B cell (primary cell): Measurements from ENCODE around the gene BBS5. TPM values are rescaled to one million over a fixed set of nuclear protein-coding genes. Genes with fewer than 3 reads are reported as not detected.
"Not testable (repeated sequence)": the region's sequence is repeated elsewhere in the genome, so short reads cannot be mapped to it uniquely, and the experiment has no call there.

ENCODE experiments used
- ATAC-seq: fragments of 200-7000 bp; cut with Tn5 transposase; one replicate; pipeline ENCODE4 v1.10.0; 2021; ENCODE audit warnings: low read depth, mild to moderate bottlenecking, moderate number of reproducible peaks, moderate library complexity
- CTCF ChIA-PET: fragments of 350-600 bp; sonication (Branson Sonifier 250); formaldehyde crosslinking; loops from one replicate; lab custom pipeline; 2021; ENCODE audit warnings: antibody characterized with exemption, inconsistent platforms; lab: Charles Lee
- POLR2A ChIA-PET: fragments of 350-600 bp; sonication (Branson Sonifier 250); formaldehyde crosslinking; loops from one replicate; lab custom pipeline; 2021; ENCODE audit warnings: antibody characterized with exemption; lab: Charles Lee
- DNase-seq: peaks from one replicate; pipeline ENCODE4 v3.0.0; 2013
- H2AFZ ChIP-seq: 2 replicates; pipeline ENCODE4 v1.6.1; 2012; ENCODE audit warnings: mild to moderate bottlenecking, low read depth, low read length; ENCODE audit not compliant: insufficient read depth, poor library complexity, severe bottlenecking
- H3K27ac ChIP-seq, 2 donors: 1 replicate in 1 of 2; 2 replicates in 1 of 2; pipeline ENCODE4 v1.5.1; 2012 to 2013; ENCODE audit warnings: low read length in 2 of 2, mild to moderate bottlenecking in 2 of 2, moderate library complexity in 1 of 2
- H3K27me3 ChIP-seq, 4 experiments: fragments of 200-600 bp in 1 of 4; sonication (generic) in 1 of 4; replicated peaks in 1 of 4; 1 replicate in 2 of 4; 2 replicates in 2 of 4; pipeline versions ENCODE4 v1.6.1 to v1.7.0; 2013 to 2016; ENCODE audit warnings: low read length in 3 of 4, mild to moderate bottlenecking in 2 of 4, mixed read lengths in 1 of 4, moderate library complexity in 1 of 4; ENCODE audit not compliant: insufficient read depth in 4 of 4, control insufficient read depth in 3 of 4; ENCODE audit errors: control extremely low read depth in 1 of 4
- H3K36me3 ChIP-seq, 2 experiments: replicated peaks in 1 of 2; 1 replicate in 1 of 2; 2 replicates in 1 of 2; pipeline versions ENCODE4 v1.6.1 to v1.7.1; 2013; ENCODE audit warnings: low read length in 1 of 2; ENCODE audit not compliant: insufficient read depth in 2 of 2, control insufficient read depth in 1 of 2; ENCODE audit errors: control extremely low read depth in 1 of 2, extremely low read depth in 1 of 2
- H3K4me1 ChIP-seq, 2 donors: fragments of 200-600 bp in 1 of 2; sonication (generic) in 1 of 2; 1 replicate in 1 of 2; 2 replicates in 1 of 2; pipeline versions ENCODE4 v1.5.1 to v1.6.1; 2013 to 2017; ENCODE audit warnings: low read length in 2 of 2; ENCODE audit not compliant: control insufficient read depth in 2 of 2, insufficient read depth in 2 of 2
- H3K4me2 ChIP-seq: replicated peaks from 2 replicates; pipeline ENCODE3; 2012; ENCODE audit warnings: mild to moderate bottlenecking, low read depth, low read length; ENCODE audit not compliant: poor library complexity, severe bottlenecking
- H3K4me3 ChIP-seq, 5 experiments: fragments of 200-600 bp in 1 of 5; sonication (generic) in 1 of 5; 1 replicate in 3 of 5; 2 replicates in 2 of 5; pipeline versions ENCODE4 v1.5.1 to v1.7.0; 2011 to 2016; ENCODE audit warnings: low read length in 4 of 5, mild to moderate bottlenecking in 4 of 5, low read depth in 2 of 5, control low read depth in 1 of 5, moderate library complexity in 1 of 5; ENCODE audit not compliant: insufficient read depth in 1 of 5; ENCODE audit errors: control extremely low read depth in 1 of 5, extremely low read depth in 1 of 5
- H3K79me2 ChIP-seq: fragments of 200-600 bp; sonication (generic); one replicate; pipeline ENCODE4 v1.6.0; 2016; ENCODE audit warnings: low read length; ENCODE audit not compliant: control insufficient read depth, insufficient read depth
- H3K9ac ChIP-seq: fragments of 200-600 bp; sonication (generic); 2 replicates; pipeline ENCODE4 v1.6.1; 2017; ENCODE audit warnings: mild to moderate bottlenecking, low read length, moderate library complexity
- H3K9me3 ChIP-seq, 3 donors: one replicate each; pipeline versions ENCODE4 v1.6.1 to v1.7.1; 2013; ENCODE audit warnings: low read length in 2 of 3; ENCODE audit not compliant: control insufficient read depth in 2 of 3, insufficient read depth in 1 of 3; ENCODE audit errors: control extremely low read depth in 1 of 3
- H4K20me1 ChIP-seq: 2 replicates; pipeline ENCODE4 v1.6.0; 2012; ENCODE audit warnings: mild to moderate bottlenecking, low read length; ENCODE audit not compliant: insufficient read depth, control insufficient read depth, poor library complexity, severe bottlenecking
- H3K27ac Mint-ChIP-seq: one replicate; pipeline ENCODE4 v1.8.0; 2021; ENCODE audit warnings: mixed read lengths
- H3K27me3 Mint-ChIP-seq: one replicate; pipeline ENCODE4 v1.8.0; 2021; ENCODE audit warnings: mixed read lengths
- H3K4me1 Mint-ChIP-seq: one replicate; pipeline ENCODE4 v1.8.0; 2021; ENCODE audit warnings: mixed read lengths
- H3K4me3 Mint-ChIP-seq: one replicate; pipeline ENCODE4 v1.8.0; 2021; ENCODE audit warnings: mixed read lengths
- H3K9me3 Mint-ChIP-seq: one replicate; pipeline ENCODE4 v1.8.0; 2022; ENCODE audit warnings: mixed read lengths; ENCODE audit not compliant: insufficient read depth
- EZH2 ChIP-seq: IDR thresholded peaks from 2 replicates; pipeline ENCODE4 v1.6.1; 2012; ENCODE audit warnings: borderline replicate concordance, low read depth, mild to moderate bottlenecking, moderate library complexity, low read length; ENCODE audit not compliant: insufficient read depth, poor library complexity, severe bottlenecking
- WGBS: methylation state at CpG from one replicate; pipeline ENCODE4 v1.1.5; 2013; ENCODE audit warnings: missing lambda C conversion rate; ENCODE audit not compliant: insufficient coverage; 5-methylcytosine and 5-hydroxymethylcytosine counted together
- intact Hi-C: fragments of 100-400 bp; cut with micrococcal nuclease; formaldehyde crosslinking; loops from one replicate; pipeline ENCODE4 v1.10.0; 2022
- polyA plus RNA-seq: library from polyadenylated mRNA; depleted of rRNA; stranded (reverse); fragments of >200 nt; gene quantifications from 2 replicates; pipeline ENCODE4 v1.2.3, GENCODE V29; 2012
- total RNA-seq, 2 donors: library from RNA; stranded (reverse); fragments of 120-200 nt in 1 of 2; gene quantifications; 1 replicate in 1 of 2; 2 replicates in 1 of 2; pipeline versions ENCODE4 v1.2.3 to v1.2.4, GENCODE V29; 2013 to 2022
- TF ChIP-seq, protein P1 (sequence below): fragments of 200-600 bp; IDR thresholded peaks from one replicate; pipeline ENCODE4 v1.8.0; 2022; ENCODE audit warnings: antibody characterized with exemption, mild to moderate bottlenecking

BBS5 gene
- total and polyA plus RNA-seq, 2 donors (not counting 1 experiment from before 2014, with no cell fraction given): 0.76 to 2.1 TPM

DNA sequence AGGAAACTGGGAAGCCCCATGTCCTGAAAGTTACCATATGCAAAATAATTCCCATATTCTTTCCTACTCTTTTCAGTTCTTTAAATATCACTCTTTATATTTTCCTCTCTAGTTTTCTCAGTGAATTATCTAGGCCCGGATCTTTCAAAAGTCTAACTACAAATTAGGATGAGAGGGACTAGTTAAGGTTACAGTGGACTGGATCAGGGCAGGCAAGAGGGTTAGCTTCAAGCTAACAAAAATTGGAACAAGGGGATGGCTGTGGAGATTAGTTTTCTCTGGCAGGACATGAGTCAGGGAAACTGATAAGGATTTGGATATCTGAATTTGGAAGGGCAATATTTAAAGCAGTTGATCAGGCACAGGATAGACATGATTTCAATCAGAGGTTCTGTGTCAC lies 30.4 kb upstream of the BBS5 start:
- H3K27me3 Mint-ChIP-seq: peaks cover 10% of the 10 kb centered on the region
- Histone ChIP-seq H2AFZ (no peak overlapping the region), H3K9ac (no peak overlapping the region), H3K9me3 (no peaks in the 10 kb centered on the region), H3K4me2 (no peak overlapping the region), H3K4me3 (no peak overlapping the region), H3K79me2 (no peaks in the 10 kb centered on the region), H3K4me1 (no peaks in the 10 kb centered on the region), H4K20me1 (no peaks in the 10 kb centered on the region), H3K27me3 (no peaks in the 10 kb centered on the region), H3K36me3 (no peaks in the 10 kb centered on the region), H3K27ac (no peak overlapping the region)
- no peaks in the 10 kb centered on the region for H3K9me3 Mint-ChIP-seq
- WGBS: no CpG with 5 or more reads among the region's 1 CpG
- no peak overlapping the region for H3K4me3 Mint-ChIP-seq
- TF ChIP-seq, protein P1, sequence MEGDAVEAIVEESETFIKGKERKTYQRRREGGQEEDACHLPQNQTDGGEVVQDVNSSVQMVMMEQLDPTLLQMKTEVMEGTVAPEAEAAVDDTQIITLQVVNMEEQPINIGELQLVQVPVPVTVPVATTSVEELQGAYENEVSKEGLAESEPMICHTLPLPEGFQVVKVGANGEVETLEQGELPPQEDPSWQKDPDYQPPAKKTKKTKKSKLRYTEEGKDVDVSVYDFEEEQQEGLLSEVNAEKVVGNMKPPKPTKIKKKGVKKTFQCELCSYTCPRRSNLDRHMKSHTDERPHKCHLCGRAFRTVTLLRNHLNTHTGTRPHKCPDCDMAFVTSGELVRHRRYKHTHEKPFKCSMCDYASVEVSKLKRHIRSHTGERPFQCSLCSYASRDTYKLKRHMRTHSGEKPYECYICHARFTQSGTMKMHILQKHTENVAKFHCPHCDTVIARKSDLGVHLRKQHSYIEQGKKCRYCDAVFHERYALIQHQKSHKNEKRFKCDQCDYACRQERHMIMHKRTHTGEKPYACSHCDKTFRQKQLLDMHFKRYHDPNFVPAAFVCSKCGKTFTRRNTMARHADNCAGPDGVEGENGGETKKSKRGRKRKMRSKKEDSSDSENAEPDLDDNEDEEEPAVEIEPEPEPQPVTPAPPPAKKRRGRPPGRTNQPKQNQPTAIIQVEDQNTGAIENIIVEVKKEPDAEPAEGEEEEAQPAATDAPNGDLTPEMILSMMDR: no peak
- no peak for TF ChIP-seq EZH2
- ChIA-PET CTCF (no interaction called here), POLR2A (no interaction called here)
- H3K4me1 Mint-ChIP-seq: no peaks in the 10 kb centered on the region
- no peak overlapping the region for H3K27ac Mint-ChIP-seq
- intact Hi-C loops: no loop called here
- DNase-seq (no peak), ATAC-seq (no peak)

DNA sequence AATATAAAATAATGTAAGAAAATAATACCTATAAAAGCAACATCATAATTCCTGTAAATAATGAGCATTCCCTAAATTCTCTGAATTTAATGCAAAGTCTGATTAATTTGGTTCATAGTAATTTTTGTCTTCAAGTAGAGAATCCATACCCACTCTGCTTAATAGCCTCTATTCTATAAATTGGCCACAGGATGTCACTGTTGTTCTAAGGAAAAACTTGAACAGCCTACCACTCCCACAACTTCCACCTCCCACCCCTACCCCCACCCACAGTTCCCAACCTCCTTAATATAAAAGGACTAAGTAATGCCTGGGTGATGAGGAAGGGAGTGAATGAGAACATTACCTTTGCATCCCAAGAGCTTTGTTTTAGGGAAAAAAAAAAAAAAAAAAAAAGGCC lies 27.2 kb upstream of the BBS5 start:
- DNase-seq (no peak), ATAC-seq (no peak)
- no peak overlapping the region for H2AFZ ChIP-seq
- H3K79me2 ChIP-seq: no peaks in the 10 kb centered on the region
- H4K20me1 ChIP-seq: no peaks in the 10 kb centered on the region
- no peaks in the 10 kb centered on the region for H3K36me3 ChIP-seq
- H3K27me3 ChIP-seq: no peaks in the 10 kb centered on the region
- no peaks in the 10 kb centered on the region for H3K4me1 ChIP-seq
- TF ChIP-seq EZH2: no peak
- TF ChIP-seq, protein P1: no peak
- no peak overlapping the region for H3K27ac ChIP-seq
- H3K9ac ChIP-seq: no peak overlapping the region
- no peak overlapping the region for H3K4me3 ChIP-seq
- CTCF ChIA-PET: interaction anchor here (1.0 kb wide), 1 partner anchor 1360 kb away, joined by 3 read pairs; no protein-coding TSS in a partner anchor
- no peaks in the 10 kb centered on the region for H3K4me1 Mint-ChIP-seq
- H3K9me3 ChIP-seq: no peaks in the 10 kb centered on the region
- H3K4me3 Mint-ChIP-seq: no peak overlapping the region
- no peak overlapping the region for H3K4me2 ChIP-seq
- intact Hi-C loops: no loop called here
- H3K27ac Mint-ChIP-seq: no peak overlapping the region
- no peaks in the 10 kb centered on the region for H3K9me3 Mint-ChIP-seq
- H3K27me3 Mint-ChIP-seq: peaks cover 6% of the 10 kb centered on the region
- POLR2A ChIA-PET: no interaction called here

DNA sequence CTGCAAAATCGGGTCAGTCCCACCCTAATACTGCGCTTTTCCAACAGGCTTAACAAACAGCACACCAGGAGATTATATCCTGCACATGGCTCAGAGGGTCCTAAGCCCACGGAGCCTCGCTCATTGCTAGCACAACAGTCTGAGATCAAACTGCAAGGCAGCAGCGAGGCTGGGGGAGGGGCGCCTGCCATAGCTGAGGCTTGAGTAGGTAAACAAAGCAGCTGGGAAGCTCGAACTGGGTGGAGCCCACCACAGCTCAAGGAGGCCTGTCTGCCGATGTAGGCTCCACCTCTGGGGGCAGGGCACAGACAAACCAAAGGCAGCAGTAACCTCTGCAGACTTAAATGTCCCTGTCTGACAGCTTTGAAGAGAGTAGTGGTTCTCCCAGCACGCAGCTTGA lies 26.2 kb upstream of the BBS5 start:
- H3K4me3 Mint-ChIP-seq, H3K9me3 ChIP-seq, DNase-seq, H3K79me2 ChIP-seq, H3K27me3 Mint-ChIP-seq, H3K4me1 ChIP-seq, H3K4me2 ChIP-seq, H3K9ac ChIP-seq, H2AFZ ChIP-seq, H3K27ac Mint-ChIP-seq, CTCF ChIA-PET, H3K4me1 Mint-ChIP-seq, H3K27ac ChIP-seq, intact Hi-C loops, H3K4me3 ChIP-seq, H3K9me3 Mint-ChIP-seq, H3K27me3 ChIP-seq, ATAC-seq, H3K36me3 ChIP-seq, POLR2A ChIA-PET, H4K20me1 ChIP-seq: not testable (repeated sequence)
- 96% methylated on average over 7 of the region's 9 CpGs for WGBS
